K562 (cell line): ENCODE measurements around the gene TCEA3. TPM values are rescaled to one million over a fixed set of nuclear protein-coding genes. Genes with fewer than 3 reads are reported as not detected.

Source experiments
- ERF ChIP-seq: fragments of 450-650 bp; formaldehyde crosslinking; IDR thresholded peaks from 2 replicates; pipeline ENCODE4 v1.4.0; 2020; ENCODE audit warnings: mild to moderate bottlenecking, mixed read lengths
- HNRNPH1 ChIP-seq: fragments of 200-400 bp; formaldehyde crosslinking; optimal IDR thresholded peaks from 2 replicates; pipeline ENCODE3; 2017; ENCODE audit warnings: low read depth, mild to moderate bottlenecking, low read length, moderate library complexity
- HNRNPL ChIP-seq: fragments of 200-400 bp; formaldehyde crosslinking; IDR thresholded peaks from 2 replicates; pipeline ENCODE4 v1.6.1; 2017; ENCODE audit warnings: low read depth, mild to moderate bottlenecking, low read length
- MTF1 ChIP-seq: fragments of 250-450 bp; sonication (Bioruptor Pico); IDR thresholded peaks from 2 replicates; pipeline ENCODE4 v1.9.0; 2021; ENCODE audit warnings: moderate library complexity, mild to moderate bottlenecking, inconsistent platforms, borderline replicate concordance
- PYGO2 ChIP-seq: fragments of 450-650 bp; IDR thresholded peaks from 2 replicates; pipeline ENCODE4 v1.6.1; 2016; ENCODE audit warnings: mild to moderate bottlenecking, missing genetic modification characterization, moderate library complexity, missing compliant biosample characterization
- SMAD2 ChIP-seq: fragments of 150-350 bp; IDR thresholded peaks from 2 replicates; pipeline ENCODE4 v1.6.1; 2014; ENCODE audit warnings: low read depth, mild to moderate bottlenecking, low read length
- TAF15 ChIP-seq: fragments of 200-400 bp; formaldehyde crosslinking; IDR thresholded peaks from 2 replicates; pipeline ENCODE4 v1.6.1; 2017; ENCODE audit warnings: mild to moderate bottlenecking, low read depth, low read length, moderate library complexity
- ZKSCAN1 ChIP-seq: fragments of 150-350 bp; IDR thresholded peaks from 2 replicates; pipeline ENCODE4 v1.6.1; 2016; ENCODE audit warnings: low read depth, low read length
- polyA plus RNA-seq, 8 experiments: library from polyadenylated mRNA; depleted of rRNA in 4 of 8; stranded (reverse) in 5 of 8; unstranded in 3 of 8; fragments of >200 nt; fragmentation: Nextera tagmentation in 2 of 8; fragmentation: Illumina TruSeq in 1 of 8; extraction: Ambion mirVana in 2 of 8; extraction: Trizol in 1 of 8; gene quantifications; 2 replicates each; pipeline versions ENCODE4 v1.2.1 to v1.2.3, GENCODE V29; 2011 to 2014; ENCODE audit warnings: inconsistent platforms in 1 of 8, missing spikeins in 1 of 8
- total RNA-seq, 7 experiments: library from RNA; depleted of rRNA in 6 of 7; stranded (reverse); fragments of >200 nt in 6 of 7; fragmentation: Illumina TruSeq in 2 of 7; extraction: Trizol in 2 of 7; gene quantifications; 2 replicates each; pipeline versions ENCODE4 v1.2.1 to v1.2.3, GENCODE V29; 2011 to 2021; ENCODE audit warnings: low replicate concordance in 1 of 7
- TF ChIP-seq, protein P1 (sequence below): fragments of 450-650 bp; formaldehyde crosslinking; IDR thresholded peaks from 2 replicates; pipeline ENCODE4 v1.4.0; 2022; ENCODE audit warnings: mild to moderate bottlenecking, moderate library complexity
- TF ChIP-seq, protein P2 (sequence below): fragments of 450-650 bp; IDR thresholded peaks from 2 replicates; pipeline ENCODE4 v1.6.1; 2018; ENCODE audit warnings: mild to moderate bottlenecking, low read depth; ENCODE audit not compliant: partially characterized antibody
- TF ChIP-seq, protein P3 (sequence below): fragments of 250-450 bp; sonication (Bioruptor Pico); IDR thresholded peaks from 2 replicates; pipeline ENCODE4 v1.4.0; 2020; ENCODE audit warnings: mild to moderate bottlenecking
- TF ChIP-seq, protein P4 (sequence below), 2 experiments: fragments of 450-650 bp; formaldehyde crosslinking in 1 of 2; IDR thresholded peaks; 2 replicates each; pipeline versions ENCODE4 v1.4.0 to v1.6.1; 2014 to 2020; ENCODE audit warnings: mild to moderate bottlenecking in 2 of 2, borderline replicate concordance in 1 of 2, low read depth in 1 of 2
- TF ChIP-seq, protein P5 (sequence below): fragments of 450-650 bp; IDR thresholded peaks from 2 replicates; pipeline ENCODE4 v1.6.1; 2017; ENCODE audit warnings: mild to moderate bottlenecking, moderate library complexity

Gene TCEA3
- total and polyA plus RNA-seq, 9 of the 15 experiments (the other 6 are each of a cell fraction or from before 2014, with no cell fraction given), result 0.03 to 0.55 (median 0.36) TPM

DNA sequence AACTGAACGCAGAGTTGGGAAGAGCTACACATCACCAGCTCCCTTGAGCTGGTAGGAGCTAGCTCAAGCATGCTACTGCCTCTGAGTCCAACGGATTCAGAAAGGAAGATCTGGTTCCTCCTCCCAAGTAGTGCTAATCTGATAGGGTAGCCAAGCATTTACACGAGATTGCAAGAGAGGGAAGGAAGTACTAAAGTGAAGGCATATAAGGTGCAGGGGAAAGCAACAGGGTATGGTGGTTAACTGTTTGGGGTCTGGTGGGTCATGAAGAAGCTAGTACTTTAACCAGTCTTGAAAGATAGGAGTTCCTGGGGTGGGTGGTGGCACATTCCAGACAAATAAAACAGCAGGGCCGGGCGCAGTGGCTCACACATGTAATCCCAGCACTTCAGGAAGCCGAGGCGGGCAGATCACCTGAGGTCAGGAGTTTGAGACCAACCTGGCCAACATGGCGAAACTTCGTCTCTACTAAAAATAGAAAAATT lies 34.7 kb downstream of the TCEA3 start (continued):
- TF ChIP-seq, protein P1, sequence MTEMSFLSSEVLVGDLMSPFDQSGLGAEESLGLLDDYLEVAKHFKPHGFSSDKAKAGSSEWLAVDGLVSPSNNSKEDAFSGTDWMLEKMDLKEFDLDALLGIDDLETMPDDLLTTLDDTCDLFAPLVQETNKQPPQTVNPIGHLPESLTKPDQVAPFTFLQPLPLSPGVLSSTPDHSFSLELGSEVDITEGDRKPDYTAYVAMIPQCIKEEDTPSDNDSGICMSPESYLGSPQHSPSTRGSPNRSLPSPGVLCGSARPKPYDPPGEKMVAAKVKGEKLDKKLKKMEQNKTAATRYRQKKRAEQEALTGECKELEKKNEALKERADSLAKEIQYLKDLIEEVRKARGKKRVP, result peak; percentile 90
- TF ChIP-seq SMAD2 (no peak), TAF15 (no peak), PYGO2 (tag) (no peak), ERF (CRISPR knock-in tag) (no peak), HNRNPH1 (no peak), ZKSCAN1 (no peak), MTF1 (CRISPR knock-in tag) (no peak), HNRNPL (no peak)
- TF ChIP-seq, protein P2, sequence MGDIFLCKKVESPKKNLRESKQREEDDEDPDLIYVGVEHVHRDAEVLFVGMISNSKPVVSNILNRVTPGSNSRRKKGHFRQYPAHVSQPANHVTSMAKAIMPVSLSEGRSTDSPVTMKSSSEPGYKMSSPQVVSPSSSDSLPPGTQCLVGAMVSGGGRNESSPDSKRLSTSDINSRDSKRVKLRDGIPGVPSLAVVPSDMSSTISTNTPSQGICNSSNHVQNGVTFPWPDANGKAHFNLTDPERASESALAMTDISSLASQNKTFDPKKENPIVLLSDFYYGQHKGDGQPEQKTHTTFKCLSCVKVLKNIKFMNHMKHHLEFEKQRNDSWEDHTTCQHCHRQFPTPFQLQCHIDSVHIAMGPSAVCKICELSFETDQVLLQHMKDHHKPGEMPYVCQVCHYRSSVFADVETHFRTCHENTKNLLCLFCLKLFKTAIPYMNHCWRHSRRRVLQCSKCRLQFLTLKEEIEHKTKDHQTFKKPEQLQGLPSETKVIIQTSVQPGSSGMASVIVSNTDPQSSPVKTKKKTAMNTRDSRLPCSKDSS, result no peak
- TF ChIP-seq, protein P3, sequence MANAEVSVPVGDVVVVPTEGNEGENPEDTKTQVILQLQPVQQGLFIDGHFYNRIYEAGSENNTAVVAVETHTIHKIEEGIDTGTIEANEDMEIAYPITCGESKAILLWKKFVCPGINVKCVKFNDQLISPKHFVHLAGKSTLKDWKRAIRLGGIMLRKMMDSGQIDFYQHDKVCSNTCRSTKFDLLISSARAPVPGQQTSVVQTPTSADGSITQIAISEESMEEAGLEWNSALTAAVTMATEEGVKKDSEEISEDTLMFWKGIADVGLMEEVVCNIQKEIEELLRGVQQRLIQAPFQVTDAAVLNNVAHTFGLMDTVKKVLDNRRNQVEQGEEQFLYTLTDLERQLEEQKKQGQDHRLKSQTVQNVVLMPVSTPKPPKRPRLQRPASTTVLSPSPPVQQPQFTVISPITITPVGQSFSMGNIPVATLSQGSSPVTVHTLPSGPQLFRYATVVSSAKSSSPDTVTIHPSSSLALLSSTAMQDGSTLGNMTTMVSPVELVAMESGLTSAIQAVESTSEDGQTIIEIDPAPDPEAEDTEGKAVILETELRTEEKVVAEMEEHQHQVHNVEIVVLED (CRISPR knock-in tag), result no peak
- TF ChIP-seq, protein P4, sequence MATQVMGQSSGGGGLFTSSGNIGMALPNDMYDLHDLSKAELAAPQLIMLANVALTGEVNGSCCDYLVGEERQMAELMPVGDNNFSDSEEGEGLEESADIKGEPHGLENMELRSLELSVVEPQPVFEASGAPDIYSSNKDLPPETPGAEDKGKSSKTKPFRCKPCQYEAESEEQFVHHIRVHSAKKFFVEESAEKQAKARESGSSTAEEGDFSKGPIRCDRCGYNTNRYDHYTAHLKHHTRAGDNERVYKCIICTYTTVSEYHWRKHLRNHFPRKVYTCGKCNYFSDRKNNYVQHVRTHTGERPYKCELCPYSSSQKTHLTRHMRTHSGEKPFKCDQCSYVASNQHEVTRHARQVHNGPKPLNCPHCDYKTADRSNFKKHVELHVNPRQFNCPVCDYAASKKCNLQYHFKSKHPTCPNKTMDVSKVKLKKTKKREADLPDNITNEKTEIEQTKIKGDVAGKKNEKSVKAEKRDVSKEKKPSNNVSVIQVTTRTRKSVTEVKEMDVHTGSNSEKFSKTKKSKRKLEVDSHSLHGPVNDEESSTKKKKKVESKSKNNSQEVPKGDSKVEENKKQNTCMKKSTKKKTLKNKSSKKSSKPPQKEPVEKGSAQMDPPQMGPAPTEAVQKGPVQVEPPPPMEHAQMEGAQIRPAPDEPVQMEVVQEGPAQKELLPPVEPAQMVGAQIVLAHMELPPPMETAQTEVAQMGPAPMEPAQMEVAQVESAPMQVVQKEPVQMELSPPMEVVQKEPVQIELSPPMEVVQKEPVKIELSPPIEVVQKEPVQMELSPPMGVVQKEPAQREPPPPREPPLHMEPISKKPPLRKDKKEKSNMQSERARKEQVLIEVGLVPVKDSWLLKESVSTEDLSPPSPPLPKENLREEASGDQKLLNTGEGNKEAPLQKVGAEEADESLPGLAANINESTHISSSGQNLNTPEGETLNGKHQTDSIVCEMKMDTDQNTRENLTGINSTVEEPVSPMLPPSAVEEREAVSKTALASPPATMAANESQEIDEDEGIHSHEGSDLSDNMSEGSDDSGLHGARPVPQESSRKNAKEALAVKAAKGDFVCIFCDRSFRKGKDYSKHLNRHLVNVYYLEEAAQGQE (IDR thresholded peaks at IDR 0.05; ENCODE audit: borderline replicate concordance), result peak; percentile 69
- TF ChIP-seq, protein P4 (CRISPR knock-in tag; IDR thresholded peaks at IDR 0.05; ENCODE audit: low read depth), result no peak
- TF ChIP-seq, protein P5, sequence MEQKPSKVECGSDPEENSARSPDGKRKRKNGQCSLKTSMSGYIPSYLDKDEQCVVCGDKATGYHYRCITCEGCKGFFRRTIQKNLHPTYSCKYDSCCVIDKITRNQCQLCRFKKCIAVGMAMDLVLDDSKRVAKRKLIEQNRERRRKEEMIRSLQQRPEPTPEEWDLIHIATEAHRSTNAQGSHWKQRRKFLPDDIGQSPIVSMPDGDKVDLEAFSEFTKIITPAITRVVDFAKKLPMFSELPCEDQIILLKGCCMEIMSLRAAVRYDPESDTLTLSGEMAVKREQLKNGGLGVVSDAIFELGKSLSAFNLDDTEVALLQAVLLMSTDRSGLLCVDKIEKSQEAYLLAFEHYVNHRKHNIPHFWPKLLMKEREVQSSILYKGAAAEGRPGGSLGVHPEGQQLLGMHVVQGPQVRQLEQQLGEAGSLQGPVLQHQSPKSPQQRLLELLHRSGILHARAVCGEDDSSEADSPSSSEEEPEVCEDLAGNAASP, result no peak
